Nephron progenitor cell (in vitro differentiated cells): ENCODE data around the gene SLC38A3.
A peak's percentile ranks its signal among the peaks of the same experiment; 100 is the strongest.
"Not testable (repeated sequence)": the region's sequence is repeated elsewhere in the genome, so short reads cannot be mapped to it uniquely, and the experiment has no call there.

Experiments used
- DNase-seq: peaks from one replicate; pipeline ENCODE4 v3.0.0; 2021
- H3K27ac Mint-ChIP-seq: 2 replicates; pipeline ENCODE4 v1.8.0; 2021; ENCODE audit warnings: mild to moderate bottlenecking, moderate library complexity, mixed read lengths
- H3K27me3 Mint-ChIP-seq: 2 replicates; pipeline ENCODE4 v1.8.0; 2021; ENCODE audit warnings: mild to moderate bottlenecking, low read depth, mixed read lengths; ENCODE audit not compliant: poor library complexity
- H3K36me3 Mint-ChIP-seq: 2 replicates; pipeline ENCODE4 v1.8.0; 2021; ENCODE audit warnings: low read depth, mixed read lengths
- H3K4me1 Mint-ChIP-seq: 2 replicates; pipeline ENCODE4 v1.8.0; 2021; ENCODE audit warnings: mixed read lengths
- H3K4me3 Mint-ChIP-seq: 2 replicates; pipeline ENCODE4 v1.8.0; 2021; ENCODE audit warnings: mild to moderate bottlenecking, moderate library complexity, mixed read lengths
- H3K9me3 Mint-ChIP-seq: 2 replicates; pipeline ENCODE4 v1.8.0; 2021; ENCODE audit warnings: mild to moderate bottlenecking, moderate library complexity, mixed read lengths
- TF ChIP-seq, protein P1 (sequence below): fragments of 200-600 bp; sonication (generic); IDR thresholded peaks from 2 replicates; pipeline ENCODE4 v1.5.0; 2021; ENCODE audit warnings: antibody characterized with exemption

SLC38A3 gene

DNA sequence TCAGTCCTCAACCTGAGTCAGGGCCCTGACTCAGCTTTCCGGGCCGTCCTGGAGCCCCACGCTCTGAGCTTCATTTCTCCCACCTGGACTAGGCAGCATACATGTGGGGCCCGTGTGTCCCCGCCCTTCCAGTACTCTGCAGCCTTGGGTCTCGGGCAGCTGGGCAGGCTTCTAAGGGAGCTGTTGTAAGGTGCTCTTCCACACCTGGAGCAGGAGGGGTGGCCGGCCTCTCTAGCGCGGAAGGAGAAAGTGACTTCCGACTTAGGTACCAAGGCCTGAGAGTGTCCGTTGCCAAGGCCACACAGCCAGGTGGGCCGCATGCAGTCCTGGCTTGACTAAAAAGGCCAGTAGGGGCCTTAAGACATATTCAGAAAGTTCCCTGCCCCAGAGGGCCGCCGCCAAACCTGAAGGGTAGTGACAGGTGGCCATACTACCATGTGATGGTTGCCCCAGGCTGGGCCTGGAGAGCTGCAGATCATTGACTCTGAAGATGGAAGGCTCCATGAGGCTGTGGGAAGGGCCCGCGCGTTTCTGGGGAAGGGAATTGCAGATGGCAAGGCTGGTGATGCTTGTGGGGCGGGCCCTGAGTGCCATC lies 54.5 kb downstream of the SLC38A3 start:
- Mint-ChIP-seq H3K36me3 (peaks cover 17% of the 10 kb centered on the region), H3K27ac (peak overlapping the region; percentile 86), H3K9me3 (no peaks in the 10 kb centered on the region), H3K4me1 (peaks cover 63% of the 10 kb centered on the region), H3K27me3 (peaks cover 2% of the 10 kb centered on the region), H3K4me3 (peak overlapping the region; percentile 68)
- TF ChIP-seq, protein P1, sequence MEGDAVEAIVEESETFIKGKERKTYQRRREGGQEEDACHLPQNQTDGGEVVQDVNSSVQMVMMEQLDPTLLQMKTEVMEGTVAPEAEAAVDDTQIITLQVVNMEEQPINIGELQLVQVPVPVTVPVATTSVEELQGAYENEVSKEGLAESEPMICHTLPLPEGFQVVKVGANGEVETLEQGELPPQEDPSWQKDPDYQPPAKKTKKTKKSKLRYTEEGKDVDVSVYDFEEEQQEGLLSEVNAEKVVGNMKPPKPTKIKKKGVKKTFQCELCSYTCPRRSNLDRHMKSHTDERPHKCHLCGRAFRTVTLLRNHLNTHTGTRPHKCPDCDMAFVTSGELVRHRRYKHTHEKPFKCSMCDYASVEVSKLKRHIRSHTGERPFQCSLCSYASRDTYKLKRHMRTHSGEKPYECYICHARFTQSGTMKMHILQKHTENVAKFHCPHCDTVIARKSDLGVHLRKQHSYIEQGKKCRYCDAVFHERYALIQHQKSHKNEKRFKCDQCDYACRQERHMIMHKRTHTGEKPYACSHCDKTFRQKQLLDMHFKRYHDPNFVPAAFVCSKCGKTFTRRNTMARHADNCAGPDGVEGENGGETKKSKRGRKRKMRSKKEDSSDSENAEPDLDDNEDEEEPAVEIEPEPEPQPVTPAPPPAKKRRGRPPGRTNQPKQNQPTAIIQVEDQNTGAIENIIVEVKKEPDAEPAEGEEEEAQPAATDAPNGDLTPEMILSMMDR, result no peak
- DNase-seq, result no peak

DNA sequence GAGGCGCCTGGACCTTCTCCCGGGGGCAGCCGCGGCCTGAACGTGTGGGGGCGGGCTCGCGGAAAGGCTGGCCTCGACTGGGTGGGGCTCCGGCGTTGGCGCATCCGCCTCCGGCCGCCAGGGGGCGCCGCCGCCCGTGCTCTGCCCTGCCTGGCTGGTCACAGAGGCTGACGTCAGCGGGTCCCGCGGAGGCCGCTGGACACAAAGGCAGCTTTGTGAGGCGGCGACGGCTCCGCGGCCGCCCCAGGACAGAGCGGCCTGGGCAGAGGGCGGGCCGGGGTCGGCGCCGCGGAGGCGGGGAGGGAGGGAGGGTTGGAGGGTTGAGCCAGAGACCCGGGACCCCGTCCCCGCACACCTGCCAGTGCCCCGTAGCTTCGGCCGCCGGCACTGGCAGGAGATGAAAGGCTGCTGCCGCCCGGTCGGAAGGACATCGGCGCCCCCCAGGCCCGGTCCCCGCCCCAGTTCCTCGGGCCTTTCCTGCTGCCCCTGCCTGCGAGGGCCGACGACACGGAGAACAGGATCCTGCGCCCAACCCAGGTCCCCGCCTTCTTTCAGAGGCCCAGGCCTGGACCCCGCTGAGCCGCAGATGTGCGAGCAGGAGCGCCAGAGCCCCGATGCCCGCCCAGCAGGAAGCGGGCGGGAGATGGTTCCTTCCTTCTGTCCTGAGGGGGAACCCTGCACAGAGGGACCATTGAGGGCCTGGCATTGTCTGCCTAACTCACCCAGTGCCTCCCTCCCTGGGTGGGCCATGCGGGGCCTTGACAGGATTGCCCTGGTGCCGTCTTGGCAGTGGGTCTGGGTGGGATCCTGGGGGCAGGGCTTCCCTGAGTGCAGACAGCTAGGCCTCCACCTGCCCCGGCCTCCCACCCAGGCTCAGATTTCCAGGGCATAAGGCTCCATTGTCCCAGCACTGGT lies 55.2 kb downstream of the SLC38A3 start:
- peak; percentile 96 for DNase-seq
- H3K4me3 Mint-ChIP-seq, result peak overlapping the region; percentile 68
- peak overlapping the region; percentile 96 for H3K27ac Mint-ChIP-seq
- H3K4me1 Mint-ChIP-seq, result peaks cover 70% of the 10 kb centered on the region
- peaks cover 17% of the 10 kb centered on the region for H3K36me3 Mint-ChIP-seq
- peaks cover 2% of the 10 kb centered on the region for H3K27me3 Mint-ChIP-seq
- TF ChIP-seq, protein P1, result peak; percentile 96
- no peaks in the 10 kb centered on the region for H3K9me3 Mint-ChIP-seq

DNA sequence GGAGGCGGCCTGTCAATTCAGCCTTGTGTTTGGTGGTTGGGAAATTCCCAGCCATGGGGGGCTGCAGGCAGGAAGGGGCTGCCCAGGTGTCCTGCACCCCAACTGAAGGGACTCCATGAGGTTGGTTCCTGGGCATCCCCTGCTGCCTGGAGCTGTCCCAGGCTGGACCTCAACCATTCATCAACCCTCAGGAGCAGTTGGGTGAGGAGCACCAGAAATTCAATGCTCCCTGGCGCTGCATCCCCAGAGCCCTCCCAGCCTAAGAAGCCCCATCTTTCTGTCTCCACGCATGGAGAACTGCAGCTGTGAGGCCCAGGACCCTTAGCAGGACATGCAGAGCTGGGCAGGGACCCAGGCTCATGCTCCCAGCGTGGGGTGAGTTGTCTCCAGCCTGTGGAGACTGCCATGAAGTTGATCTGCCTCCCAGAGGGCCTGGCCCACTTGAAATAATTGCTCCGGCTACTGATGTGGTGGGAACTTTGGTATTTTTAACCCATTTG lies 55.9 kb downstream of the SLC38A3 start:
- peak overlapping the region; percentile 65 for H3K4me3 Mint-ChIP-seq
- peaks cover 2% of the 10 kb centered on the region for H3K27me3 Mint-ChIP-seq
- H3K9me3 Mint-ChIP-seq, result no peaks in the 10 kb centered on the region
- peak overlapping the region; percentile 97 for H3K27ac Mint-ChIP-seq
- no peak for DNase-seq
- TF ChIP-seq, protein P1, result no peak
- peaks cover 75% of the 10 kb centered on the region for H3K4me1 Mint-ChIP-seq
- peaks cover 16% of the 10 kb centered on the region for H3K36me3 Mint-ChIP-seq

DNA sequence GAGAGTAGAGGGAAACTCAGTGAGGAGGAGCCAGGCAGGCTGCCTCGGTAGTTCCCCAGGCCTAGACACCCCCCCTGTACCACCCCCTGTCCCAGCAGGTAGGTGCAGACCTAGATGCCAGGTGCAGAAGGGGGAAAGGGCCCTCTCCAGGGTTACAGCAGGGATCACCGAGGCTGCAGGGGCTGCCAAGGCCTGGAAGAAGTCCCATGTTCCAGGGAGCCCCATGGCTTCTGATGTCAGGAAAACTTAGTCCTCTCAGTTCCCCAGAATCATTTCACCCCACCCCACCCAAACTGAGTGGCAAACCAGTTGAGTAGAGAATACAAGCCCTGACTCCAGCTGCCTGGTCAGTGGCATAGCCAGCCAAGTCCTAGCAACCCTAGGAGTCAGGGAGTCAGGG lies 56.4 kb downstream of the SLC38A3 start:
- Mint-ChIP-seq H3K27me3 (peaks cover 2% of the 10 kb centered on the region), H3K4me3 (peak overlapping the region; percentile 65), H3K4me1 (peaks cover 79% of the 10 kb centered on the region), H3K36me3 (peaks cover 11% of the 10 kb centered on the region), H3K27ac (peak overlapping the region; percentile 97), H3K9me3 (no peaks in the 10 kb centered on the region)
- TF ChIP-seq, protein P1, result no peak
- no peak for DNase-seq

GRCh38 chr3:50262200-50262599 lies 57.1 kb downstream of the SLC38A3 start:
- not testable (repeated sequence) for H3K27me3 Mint-ChIP-seq, H3K36me3 Mint-ChIP-seq, DNase-seq, H3K27ac Mint-ChIP-seq, H3K4me3 Mint-ChIP-seq, H3K9me3 Mint-ChIP-seq
- peaks cover 80% of the 10 kb centered on the region for H3K4me1 Mint-ChIP-seq

DNA sequence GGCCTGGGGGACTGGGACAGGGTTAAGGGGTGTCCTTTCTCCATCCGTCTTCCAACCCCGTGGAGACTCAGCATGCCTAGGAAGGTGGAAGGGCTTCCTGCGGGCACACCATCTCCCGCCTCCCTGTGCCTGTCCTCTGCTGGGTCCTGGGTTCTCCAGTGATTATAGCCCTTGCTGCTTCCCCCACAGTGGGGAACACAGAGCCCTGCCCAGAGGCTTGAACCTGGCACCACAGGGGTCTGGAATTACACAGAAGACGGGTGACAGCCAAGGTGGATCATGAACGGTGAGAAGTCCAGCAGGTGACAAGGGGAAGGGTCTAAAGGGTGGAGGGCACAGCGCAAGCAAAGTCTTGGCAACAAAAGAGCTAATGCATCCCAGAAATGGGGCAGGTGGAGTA lies 57.7 kb downstream of the SLC38A3 start:
- Mint-ChIP-seq H3K4me3 (no peak overlapping the region), H3K27ac (peak overlapping the region; percentile 88), H3K27me3 (peaks cover 2% of the 10 kb centered on the region), H3K4me1 (peaks cover 80% of the 10 kb centered on the region), H3K36me3 (no peaks in the 10 kb centered on the region), H3K9me3 (no peaks in the 10 kb centered on the region)
- TF ChIP-seq, protein P1, result no peak
- DNase-seq, result no peak
